ENCODE results near the gene CHRNG.

CHRNG gene

GRCh38 chr2:232506709-232507108 is 32.8 kb upstream of the CHRNG start:
- DNase-seq: no peak

DNA sequence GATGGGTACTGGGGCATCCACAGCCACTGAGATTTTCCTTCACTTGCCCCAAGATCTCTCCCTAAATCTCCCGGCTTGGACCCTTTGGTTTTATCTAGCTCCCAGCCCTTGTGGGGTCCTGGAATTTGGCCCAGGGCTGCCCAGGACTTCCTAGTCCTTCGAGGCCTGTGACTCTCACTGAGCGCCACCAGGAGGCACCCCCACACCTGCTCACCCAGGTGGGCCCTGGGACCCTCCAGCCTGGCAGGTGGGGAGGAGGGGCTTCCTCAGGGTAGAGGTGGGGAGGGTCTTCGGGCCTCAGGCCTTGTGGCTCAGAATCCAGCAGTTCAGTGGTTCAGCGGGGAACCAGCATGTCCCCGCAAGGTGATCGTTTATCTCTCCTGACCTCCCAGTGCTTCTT is 31.2 kb upstream of the CHRNG start:
- no peak for DNase-seq

- no peak for DNase-seq
Observed at GRCh38 chr2:232511336-232511890, 28.1 kb upstream of the CHRNG start.

DNA sequence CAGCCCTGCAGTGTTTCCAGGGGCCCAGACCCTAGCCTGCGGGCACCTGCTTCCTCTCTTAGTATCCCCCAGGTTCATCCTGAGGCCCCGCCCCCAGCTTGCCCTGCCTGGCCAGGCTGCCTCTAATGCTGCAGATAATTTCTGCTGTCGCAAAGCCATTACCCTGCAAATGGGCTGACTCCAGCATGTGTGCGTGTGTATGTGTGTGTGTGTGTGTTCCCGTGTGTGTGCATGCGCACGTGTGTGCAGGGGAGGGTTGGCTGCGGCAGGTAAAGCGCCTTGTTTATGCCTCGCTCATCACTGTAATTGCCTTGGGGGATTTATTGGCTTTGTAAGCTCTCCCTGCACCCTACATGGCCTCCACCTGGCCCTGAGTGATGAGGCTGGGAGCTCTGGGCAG is 26.9 kb upstream of the CHRNG start:
- no peak for DNase-seq

GRCh38 chr2:232513353-232513752 is 26.1 kb upstream of the CHRNG start:
- no peak for DNase-seq

DNA sequence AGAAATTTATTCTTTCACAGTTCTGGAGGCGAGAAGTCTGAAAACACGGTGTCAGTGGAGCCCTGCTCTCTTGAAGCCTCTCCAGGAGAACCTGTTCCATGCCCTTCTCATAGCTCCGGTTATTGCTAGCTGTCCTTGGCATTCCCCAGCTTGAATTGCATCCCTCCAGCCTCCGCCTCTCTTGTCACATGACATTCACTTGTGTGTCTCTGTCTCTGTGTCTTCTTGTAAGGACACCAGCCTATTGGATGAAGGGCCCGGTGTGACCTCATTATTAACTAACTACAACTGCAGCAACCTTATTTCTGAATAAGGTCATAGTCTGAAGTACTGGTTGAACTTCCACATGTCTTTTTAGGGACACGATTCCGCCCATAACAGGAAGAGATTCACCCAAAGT is 23.9 kb upstream of the CHRNG start:
- no peak for DNase-seq

- no peak for DNase-seq
Observed at GRCh38 chr2:232516551-232516950, 22.9 kb upstream of the CHRNG start.

DNA sequence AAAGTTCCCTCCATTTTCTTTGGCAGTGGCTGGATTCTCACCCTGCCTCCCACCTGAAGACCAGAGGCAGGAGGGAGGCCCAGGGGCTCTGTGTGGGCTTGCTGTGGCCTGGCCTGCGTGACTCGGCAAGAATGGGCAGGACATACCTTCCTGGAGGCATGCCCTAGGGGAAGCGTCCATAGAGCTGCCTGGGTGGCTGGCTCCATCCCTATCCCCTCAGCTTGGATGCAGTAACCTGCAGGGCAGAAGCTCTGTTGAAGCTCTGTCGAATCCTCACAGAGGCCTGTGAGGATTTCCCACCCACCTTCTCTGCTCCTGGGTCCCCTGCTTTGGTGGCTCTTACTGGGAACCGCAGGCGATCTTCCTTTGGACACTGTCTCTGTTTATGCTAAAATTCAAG is 20.6 kb upstream of the CHRNG start:
- DNase-seq: no peak

GRCh38 chr2:232519581-232520438 is 19.7 kb upstream of the CHRNG start, which contains the start of gene PRSS56:
PRSS56 (plus strand) TSS chr2:232520388; CDS start chr2:232520599, 211 bp downstream.
- DNase-seq: no peak

GRCh38 chr2:232520489-232520888 is 19.0 kb upstream of the CHRNG start:
- no peak for DNase-seq

DNA sequence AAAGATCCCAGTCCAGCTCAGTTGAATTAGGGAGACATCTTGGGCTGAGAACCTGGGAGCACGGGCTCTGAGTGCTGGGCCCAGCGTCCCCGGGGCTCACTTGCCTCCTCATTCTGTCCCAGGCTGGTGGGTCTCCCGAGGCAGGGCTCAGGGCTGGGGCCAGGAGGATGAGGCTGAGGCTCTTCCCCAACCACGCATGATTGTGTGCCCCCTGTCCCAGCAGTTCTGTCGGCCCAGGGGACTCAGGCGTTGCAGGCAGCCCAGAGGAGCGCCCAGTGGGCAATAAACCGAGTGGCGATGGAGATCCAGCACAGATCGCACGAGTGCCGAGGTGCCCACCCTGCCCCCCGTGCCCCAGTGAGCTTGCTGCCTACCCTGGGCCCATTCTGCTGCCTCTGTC is 18.4 kb upstream of the CHRNG start:
- DNase-seq: no peak

- DNase-seq: no peak
Observed at GRCh38 chr2:232521959-232522622, 17.4 kb upstream of the CHRNG start.

GRCh38 chr2:232522623-232523401 is 16.7 kb upstream of the CHRNG start:
- DNase-seq: no peak

- DNase-seq: no peak
Observed at GRCh38 chr2:232523402-232523681, 16.1 kb upstream of the CHRNG start.

GRCh38 chr2:232523682-232524597 is 15.6 kb upstream of the CHRNG start:
- DNase-seq: no peak

DNA sequence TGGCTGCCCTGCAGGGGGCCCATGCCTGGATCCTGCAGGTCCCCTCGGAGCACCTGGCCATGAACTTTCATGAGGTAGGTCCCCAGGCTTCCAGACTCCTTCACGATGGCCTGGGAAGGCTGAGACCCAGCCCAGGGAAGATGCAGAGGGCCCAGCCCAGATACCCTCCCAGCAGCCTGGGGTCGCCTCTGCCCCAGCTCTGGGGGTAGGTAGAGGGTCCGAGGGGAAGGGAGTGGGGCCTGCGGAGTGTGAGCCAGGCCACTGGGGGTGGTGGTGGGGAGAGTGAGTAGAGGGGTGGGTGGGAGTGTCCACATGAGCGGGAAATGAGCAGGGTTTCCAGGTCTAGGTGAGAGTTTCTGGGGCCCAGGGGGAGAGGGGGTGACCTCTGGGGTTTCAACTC is 14.7 kb upstream of the CHRNG start:
- no peak for DNase-seq

- no peak for DNase-seq
Observed at GRCh38 chr2:232525199-232525598, 14.3 kb upstream of the CHRNG start.

- DNase-seq: no peak
Observed at GRCh38 chr2:232525791-232526371, 13.6 kb upstream of the CHRNG start, which contains the start of gene CHRND. CHRND (plus strand) TSS chr2:232526160; CDS start chr2:232526216, 56 bp downstream.

DNA sequence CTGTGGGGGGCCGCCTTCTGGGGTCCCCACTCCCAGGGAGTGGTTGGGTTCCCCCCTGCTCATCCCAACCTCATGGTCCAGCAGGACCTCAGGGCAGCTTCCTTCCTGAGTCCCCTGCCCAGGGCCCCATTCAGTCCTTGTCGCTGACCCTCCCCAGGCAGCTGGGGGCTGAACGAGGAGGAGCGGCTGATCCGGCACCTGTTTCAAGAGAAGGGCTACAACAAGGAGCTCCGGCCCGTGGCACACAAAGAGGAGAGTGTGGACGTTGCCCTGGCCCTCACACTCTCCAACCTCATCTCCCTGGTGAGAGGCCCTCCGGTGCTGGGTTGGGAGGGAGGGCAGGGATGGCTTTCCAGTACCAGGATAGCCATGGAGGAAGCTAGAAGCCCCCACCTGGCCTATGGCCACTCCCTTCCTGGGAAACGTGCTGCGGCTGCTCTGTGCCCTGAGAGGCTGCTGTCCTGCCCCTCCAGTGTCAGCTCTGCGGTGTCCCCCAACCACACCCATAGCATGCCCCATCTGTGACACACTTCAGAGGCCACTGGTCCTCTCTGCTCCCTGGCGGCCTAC is 13.0 kb upstream of the CHRNG start:
- no peak for DNase-seq

DNA sequence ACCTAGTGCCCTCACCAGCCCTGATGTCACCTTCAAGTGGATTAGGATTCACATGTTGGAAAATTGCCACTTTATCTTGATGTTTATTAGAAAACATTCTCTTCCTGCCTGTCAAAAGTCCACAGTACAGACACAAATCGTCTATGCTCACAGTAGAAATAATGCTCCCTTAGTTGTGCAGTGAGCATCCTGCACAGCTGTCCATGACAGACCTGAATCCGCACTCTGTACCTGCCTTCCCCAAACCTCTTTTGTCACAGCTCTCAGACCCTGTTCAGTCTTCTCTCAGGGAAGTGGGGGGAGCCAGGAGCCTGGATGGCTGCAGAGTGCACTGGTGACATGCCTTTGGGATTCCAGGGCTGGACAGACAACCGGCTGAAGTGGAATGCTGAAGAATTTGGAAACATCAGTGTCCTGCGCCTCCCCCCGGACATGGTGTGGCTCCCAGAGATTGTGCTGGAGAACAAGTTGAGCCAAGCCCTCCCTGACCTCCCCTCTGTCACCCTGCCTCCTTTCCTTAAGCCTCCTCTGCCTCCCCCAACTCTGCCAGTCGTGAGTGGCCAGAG is 11.5 kb upstream of the CHRNG start:
- DNase-seq: no peak
